Glutamatergic neuron (in vitro differentiated cells): Measurements from ENCODE around the gene TCEANC. TPM values are rescaled to one million over a fixed set of nuclear protein-coding genes. Genes with fewer than 3 reads are reported as not detected.

ENCODE experiments used
- DNase-seq: peaks from one replicate; pipeline ENCODE4 v3.0.0; 2022
- H3K27ac Mint-ChIP-seq: one replicate; pipeline ENCODE4 v1.8.0; 2020; ENCODE audit warnings: mild to moderate bottlenecking, mixed read lengths, inconsistent platforms; ENCODE audit not compliant: unreplicated experiment
- H3K27me3 Mint-ChIP-seq: one replicate; pipeline ENCODE4 v1.8.0; 2020; ENCODE audit warnings: mild to moderate bottlenecking, moderate library complexity, mixed read lengths, inconsistent platforms; ENCODE audit not compliant: unreplicated experiment
- H3K36me3 Mint-ChIP-seq: one replicate; pipeline ENCODE4 v1.8.0; 2020; ENCODE audit warnings: mild to moderate bottlenecking, mixed read lengths, inconsistent platforms; ENCODE audit not compliant: unreplicated experiment
- H3K4me1 Mint-ChIP-seq: one replicate; pipeline ENCODE4 v1.8.0; 2020; ENCODE audit warnings: mild to moderate bottlenecking, low read depth, mixed read lengths, inconsistent platforms; ENCODE audit not compliant: unreplicated experiment
- H3K4me3 Mint-ChIP-seq: one replicate; pipeline ENCODE4 v1.8.0; 2020; ENCODE audit warnings: mild to moderate bottlenecking, mixed read lengths, inconsistent platforms; ENCODE audit not compliant: unreplicated experiment
- H3K9me3 Mint-ChIP-seq: one replicate; pipeline ENCODE4 v1.8.0; 2020; ENCODE audit warnings: mild to moderate bottlenecking, moderate library complexity, mixed read lengths, inconsistent platforms; ENCODE audit not compliant: unreplicated experiment
- CTCF ChIP-seq: fragments of 200-600 bp; sonication (generic); IDR thresholded peaks from one replicate; pipeline ENCODE4 v1.5.0; 2021; ENCODE audit not compliant: partially characterized antibody, unreplicated experiment
- total RNA-seq: library from RNA; stranded (reverse); fragmentation: NEBNext Ultra II Directional; extraction: Animal tissue kit (Norgen Biotek cat#: 25700); gene quantifications from one replicate; pipeline ENCODE4 v1.2.1, GENCODE V29; 2021; ENCODE audit not compliant: unreplicated experiment

Gene TCEANC
- total RNA-seq, 1 donor from 2014 or later: 6.3 TPM

DNA sequence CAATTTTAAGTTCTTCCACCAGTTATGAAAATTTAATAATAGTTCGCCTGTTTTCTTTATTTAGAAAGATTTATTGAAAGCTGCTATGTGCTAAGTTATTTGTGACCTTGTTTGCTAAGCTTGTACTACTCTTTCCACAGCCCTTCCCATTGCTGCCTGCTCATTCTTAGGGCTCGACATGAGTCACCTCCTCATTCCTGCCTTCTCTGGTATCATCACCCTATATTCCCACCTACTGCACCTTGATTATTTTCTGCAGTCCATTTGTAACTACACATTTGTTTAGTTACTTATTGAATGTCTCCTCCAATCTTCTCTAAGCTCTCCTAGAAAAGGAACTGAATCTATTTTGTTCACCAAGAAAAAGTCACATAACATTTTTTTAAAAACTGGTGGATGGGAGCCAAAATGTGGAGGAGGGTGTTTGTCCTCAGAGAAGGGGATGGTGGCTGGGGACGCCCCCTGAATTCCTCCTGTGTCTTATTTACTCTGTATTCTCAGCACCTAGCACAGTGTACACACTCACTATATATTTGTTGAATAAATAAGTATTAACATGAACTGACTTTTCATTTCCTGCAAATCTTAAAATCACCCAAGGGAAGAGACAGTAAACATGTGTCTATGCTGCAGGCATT lies 32.3 kb downstream of the TCEANC start:
- TF ChIP-seq CTCF: no peak
- no peak for DNase-seq
- H3K4me1 Mint-ChIP-seq: no peaks in the 10 kb centered on the region
- no peak overlapping the region for H3K27ac Mint-ChIP-seq
- H3K36me3 Mint-ChIP-seq: no peaks in the 10 kb centered on the region
- no peaks in the 10 kb centered on the region for H3K27me3 Mint-ChIP-seq
- H3K4me3 Mint-ChIP-seq: no peak overlapping the region
- peaks cover 1% of the 10 kb centered on the region for H3K9me3 Mint-ChIP-seq

DNA sequence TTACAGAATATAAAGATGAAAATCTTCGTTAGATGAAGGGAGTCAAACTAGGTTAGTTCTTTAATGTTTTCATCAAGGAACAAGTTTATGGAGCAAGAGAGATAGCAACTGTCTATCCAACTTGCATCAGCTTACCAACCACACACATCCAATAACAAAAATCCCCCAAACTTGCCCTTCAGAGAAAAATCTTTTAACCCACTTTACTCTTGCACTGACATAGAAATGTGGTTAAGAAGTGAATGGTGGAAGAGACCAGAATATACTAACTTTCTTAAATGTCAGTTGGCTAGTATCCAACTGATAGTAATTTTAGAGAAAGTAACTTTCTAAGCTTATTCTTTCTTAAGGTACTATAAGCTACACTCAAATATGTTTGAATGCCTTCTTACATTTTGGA lies 34.3 kb downstream of the TCEANC start:
- Mint-ChIP-seq H3K27me3 (no peaks in the 10 kb centered on the region), H3K4me1 (no peaks in the 10 kb centered on the region), H3K36me3 (no peaks in the 10 kb centered on the region), H3K27ac (no peak overlapping the region), H3K9me3 (peaks cover 2% of the 10 kb centered on the region), H3K4me3 (no peak overlapping the region)
- no peak for TF ChIP-seq CTCF
- no peak for DNase-seq

- H3K9me3 Mint-ChIP-seq: peaks cover 3% of the 10 kb centered on the region
- DNase-seq: no peak
- peak overlapping the region; percentile 64 for H3K27ac Mint-ChIP-seq
- H3K4me1 Mint-ChIP-seq: peaks cover 7% of the 10 kb centered on the region
- TF ChIP-seq CTCF: no peak
- peak overlapping the region; percentile 90 for H3K4me3 Mint-ChIP-seq
- no peaks in the 10 kb centered on the region for H3K27me3 Mint-ChIP-seq
- H3K36me3 Mint-ChIP-seq: no peaks in the 10 kb centered on the region
These were observed 35.5 kb downstream of the TCEANC start for GRCh38 chrX:13688384-13688957.

- peak; percentile 90 for DNase-seq
- peaks cover 3% of the 10 kb centered on the region for H3K9me3 Mint-ChIP-seq
- peaks cover 11% of the 10 kb centered on the region for H3K4me1 Mint-ChIP-seq
- peak within 1 kb of the TSS; percentile 81 for H3K27ac Mint-ChIP-seq
- H3K36me3 Mint-ChIP-seq: no peaks in the 10 kb centered on the region
- H3K27me3 Mint-ChIP-seq: no peaks in the 10 kb centered on the region
- peak within 1 kb of the TSS; percentile 90 for H3K4me3 Mint-ChIP-seq
- no peak for TF ChIP-seq CTCF
These were observed 36.2 kb downstream of the TCEANC start, which contains the start of gene RAB9A for GRCh38 chrX:13688958-13689740. RAB9A (plus strand) TSS chrX:13689128; CDS start chrX:13708747, 19,619 bp downstream.
